ENCODE data around the gene KDM3B.

Gene KDM3B

GRCh38 chr5:138449501-138450239 lies 97.2 kb downstream of the KDM3B start:
- in situ Hi-C loops (cut with MboI; ENCODE audit: low sequenced_read_pairs) = no loop called here

DNA sequence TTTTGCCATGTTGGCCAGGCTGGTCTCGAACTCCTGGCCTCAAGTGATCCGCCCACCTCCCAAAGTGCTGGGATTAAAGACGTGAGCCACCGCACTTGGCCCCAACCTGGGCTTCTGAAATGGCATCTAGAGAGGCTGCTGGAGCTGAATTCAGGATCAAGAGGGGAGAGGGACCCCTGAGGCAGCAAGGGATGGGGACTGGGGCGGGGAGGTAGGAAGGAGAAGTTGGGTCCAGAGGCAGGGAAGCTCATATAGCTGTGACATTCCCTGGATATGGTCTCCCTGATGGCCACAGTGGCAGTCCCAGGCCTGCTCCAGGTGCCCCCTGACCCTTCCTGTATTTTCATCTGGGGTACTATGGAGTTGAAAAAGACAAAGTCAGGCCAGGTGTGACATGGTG lies 98.5 kb downstream of the KDM3B start:
- in situ Hi-C loops (cut with MboI; ENCODE audit: low sequenced_read_pairs) = no loop called here

- in situ Hi-C loops (cut with MboI; ENCODE audit: low sequenced_read_pairs) = no loop called here
Measured at GRCh38 chr5:138452720-138453119, 100.2 kb downstream of the KDM3B start.

DNA sequence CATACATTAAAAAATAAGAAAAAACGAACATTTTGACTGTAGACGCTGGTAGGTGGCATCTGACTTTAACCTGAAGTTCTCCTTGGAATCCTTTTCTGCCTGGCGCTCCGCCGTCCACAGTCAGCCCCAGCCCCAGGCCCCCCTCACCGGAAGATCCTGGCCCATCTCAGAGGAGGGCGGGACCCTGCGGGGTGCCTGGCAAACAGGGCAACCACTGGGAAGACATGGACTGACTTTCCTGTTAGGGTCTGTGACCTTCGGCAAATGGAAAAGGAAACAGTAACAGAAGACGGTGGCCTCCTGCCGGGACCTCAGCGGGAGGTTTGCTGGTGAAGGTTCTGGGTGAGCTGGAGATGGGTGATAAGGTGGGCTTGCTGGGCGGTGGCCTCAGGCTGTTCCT lies 101.1 kb downstream of the KDM3B start:
- in situ Hi-C loops (cut with MboI; ENCODE audit: low sequenced_read_pairs) = no loop called here

GRCh38 chr5:138454121-138454520 lies 101.6 kb downstream of the KDM3B start:
- in situ Hi-C loops (cut with MboI; ENCODE audit: low sequenced_read_pairs) = no loop called here

DNA sequence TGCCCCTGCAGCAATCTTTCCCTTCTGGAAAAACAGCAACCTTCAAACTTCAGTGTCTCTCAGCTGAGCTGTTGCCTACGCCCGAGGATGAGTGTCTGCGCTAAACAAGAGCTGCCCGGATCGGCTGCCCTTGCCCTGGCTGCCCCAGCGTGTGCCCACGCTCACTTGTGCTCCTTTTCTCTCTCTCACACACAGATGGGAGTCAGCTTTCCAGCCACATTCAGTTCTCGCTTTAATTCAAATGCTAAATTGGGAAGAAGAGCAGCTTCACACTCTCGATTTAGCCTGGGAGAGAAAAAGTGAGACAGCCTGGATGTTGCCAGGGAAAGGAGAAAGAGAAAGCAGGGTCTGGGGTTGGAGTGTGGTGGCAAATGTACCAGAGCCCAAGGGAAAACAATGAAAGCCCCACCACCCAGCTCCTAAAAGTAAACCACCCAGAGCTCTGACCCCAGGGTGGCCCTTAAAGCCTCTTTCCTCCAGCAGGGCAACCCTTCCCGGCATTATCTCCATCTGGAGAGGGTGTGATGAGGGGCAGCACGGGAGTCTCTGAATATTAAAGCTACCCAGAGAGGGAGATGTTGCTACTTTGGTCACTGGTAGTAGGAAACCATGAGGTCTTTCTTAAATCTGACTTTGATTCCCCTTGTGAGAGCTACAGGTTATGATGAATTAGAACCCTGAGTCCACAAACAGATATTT lies 102.9 kb downstream of the KDM3B start:
- in situ Hi-C loops (cut with MboI; ENCODE audit: low sequenced_read_pairs) = no loop called here

DNA sequence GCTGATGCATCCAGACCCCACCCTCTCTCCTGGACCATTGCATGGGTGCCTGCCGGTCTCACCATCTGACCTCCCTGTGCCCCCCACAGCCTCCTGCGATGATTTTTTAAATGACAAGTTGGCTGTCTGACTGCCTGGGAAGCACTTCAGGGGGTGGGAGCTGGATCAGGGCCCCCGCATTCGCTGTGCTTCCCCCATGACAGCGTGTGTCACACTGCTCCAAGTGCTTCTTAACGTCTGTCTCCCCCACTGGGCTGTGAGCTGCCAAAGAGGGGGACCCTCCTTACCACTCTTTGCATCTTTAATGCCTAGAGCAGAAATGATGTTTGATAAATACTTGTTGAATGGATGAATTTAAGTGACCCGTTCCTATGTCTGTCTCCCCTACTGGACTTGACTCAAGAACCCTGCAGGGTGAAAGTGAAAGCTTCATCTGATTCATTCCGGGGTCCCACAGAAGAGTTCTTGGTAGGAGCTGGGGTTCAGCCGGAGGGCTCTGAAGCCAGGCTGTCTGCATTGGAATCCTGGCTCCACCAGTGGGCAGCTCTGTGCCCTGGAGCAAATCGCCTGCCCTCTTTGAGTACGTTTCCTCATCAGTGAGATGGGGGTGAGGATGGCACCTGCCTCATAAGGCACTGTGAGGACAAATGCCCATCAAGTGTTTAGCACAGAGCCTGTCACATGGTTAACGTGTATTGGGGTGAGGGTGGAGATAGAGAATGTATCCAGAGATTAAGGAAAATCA lies 105.2 kb downstream of the KDM3B start:
- in situ Hi-C loops (cut with MboI; ENCODE audit: low sequenced_read_pairs) = no loop called here

- in situ Hi-C loops (cut with MboI; ENCODE audit: low sequenced_read_pairs) = no loop called here
Measured at GRCh38 chr5:138458384-138458783, 105.9 kb downstream of the KDM3B start.

DNA sequence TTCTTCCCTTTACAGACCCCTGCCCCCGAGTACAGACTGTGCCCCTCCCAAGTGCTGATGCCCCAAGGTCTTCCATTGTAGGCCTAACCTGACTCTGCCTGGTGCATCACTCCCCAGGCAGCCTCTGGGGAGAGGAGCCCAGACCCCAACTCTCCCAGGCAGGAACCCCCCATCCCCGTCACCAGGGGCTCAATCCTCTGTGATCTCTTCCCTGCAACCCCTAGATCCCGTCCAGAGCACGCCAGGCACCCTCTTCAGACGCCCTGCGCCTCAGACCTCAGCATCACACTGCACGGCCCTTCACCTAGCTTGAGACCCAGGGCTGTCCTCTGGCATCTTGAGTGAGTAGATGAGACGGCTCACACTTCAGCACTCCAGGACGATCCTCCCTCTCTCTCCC lies 106.4 kb downstream of the KDM3B start:
- in situ Hi-C loops (cut with MboI; ENCODE audit: low sequenced_read_pairs) = no loop called here

GRCh38 chr5:138459311-138459933 lies 106.9 kb downstream of the KDM3B start:
- in situ Hi-C loops (cut with MboI; ENCODE audit: low sequenced_read_pairs) = no loop called here

DNA sequence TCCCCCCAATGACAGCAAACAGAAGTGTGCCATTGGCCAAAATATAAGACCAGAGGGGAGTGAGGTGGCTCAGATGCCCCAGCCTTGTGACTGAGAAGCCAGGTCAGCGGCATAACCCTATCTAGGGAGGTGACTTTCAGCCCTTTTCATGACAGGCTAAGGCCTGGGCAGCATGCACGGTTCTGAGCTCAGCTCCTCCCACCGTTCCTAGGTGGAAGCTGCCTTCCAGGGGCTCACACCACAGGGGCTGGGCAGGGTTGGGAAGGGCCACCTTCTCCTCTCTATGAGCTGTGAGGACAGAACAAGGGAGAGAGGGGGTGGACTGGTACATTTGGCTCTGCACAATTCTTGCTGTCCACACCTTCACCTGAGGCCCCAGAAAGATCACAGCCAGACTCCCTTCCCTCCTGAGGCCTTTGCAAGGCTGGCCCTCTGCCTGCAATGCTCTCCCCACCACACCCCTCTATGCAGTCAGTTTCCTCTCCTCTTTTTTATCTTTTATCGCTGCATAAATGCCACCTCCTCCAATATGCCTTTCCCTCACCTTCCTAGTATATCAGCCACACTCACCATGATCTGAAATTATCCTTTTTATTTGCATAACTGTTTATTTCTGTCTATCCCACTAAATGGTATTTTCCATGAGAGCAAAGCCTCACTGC lies 107.7 kb downstream of the KDM3B start:
- in situ Hi-C loops (cut with MboI; ENCODE audit: low sequenced_read_pairs) = no loop called here

GRCh38 chr5:138461343-138462125 lies 109.0 kb downstream of the KDM3B start:
- in situ Hi-C loops (cut with MboI; ENCODE audit: low sequenced_read_pairs) = no loop called here

DNA sequence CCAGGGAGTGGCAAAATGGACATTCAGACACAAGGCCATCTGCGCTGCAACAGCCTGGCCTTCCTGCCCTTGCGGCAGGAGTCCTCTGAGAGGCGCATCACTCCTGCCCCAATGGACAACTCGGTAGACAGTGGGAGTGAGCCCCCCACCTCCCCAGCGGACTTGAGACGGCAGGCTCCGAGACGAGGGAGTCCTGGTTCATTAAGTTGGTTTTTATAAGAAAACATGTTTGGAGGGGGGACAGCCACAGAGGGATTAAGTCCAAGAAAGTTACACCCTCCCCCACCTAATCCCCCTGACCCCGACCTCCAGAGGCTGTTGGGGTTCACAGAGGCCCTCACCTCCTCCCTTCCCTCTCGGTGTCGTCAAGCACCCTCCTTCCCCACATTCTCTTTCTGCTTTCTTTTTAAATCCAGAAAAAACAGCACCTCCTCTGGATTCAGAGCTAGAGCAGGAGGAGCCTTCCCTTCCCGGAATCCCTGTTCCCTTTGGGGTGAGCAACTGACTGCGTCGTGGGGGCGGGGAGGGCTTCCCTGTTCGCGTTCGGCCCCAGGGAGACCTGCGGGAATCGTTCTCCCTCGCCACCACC lies 111.0 kb downstream of the KDM3B start:
- in situ Hi-C loops (cut with MboI; ENCODE audit: low sequenced_read_pairs) = no loop called here

DNA sequence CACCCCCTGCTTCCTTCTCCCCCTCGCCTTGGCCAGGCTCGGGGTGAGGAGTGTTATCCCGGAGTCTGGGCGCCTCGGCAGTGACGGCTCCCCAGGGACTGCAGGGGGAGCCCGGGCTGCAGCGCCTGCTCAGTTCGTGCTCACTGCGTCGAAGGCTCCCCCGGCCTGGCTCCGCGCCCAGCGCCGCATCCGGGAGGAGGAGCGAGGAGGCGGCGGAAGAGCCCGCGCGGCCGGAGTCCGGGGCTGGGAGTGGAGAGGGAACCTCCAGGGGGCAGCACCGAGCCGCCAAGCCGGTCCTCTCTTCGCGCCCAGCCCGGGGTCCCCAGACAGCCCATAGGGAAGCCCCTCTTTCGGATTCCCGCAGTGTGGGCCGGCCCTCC lies 111.5 kb downstream of the KDM3B start:
- in situ Hi-C loops (cut with MboI; ENCODE audit: low sequenced_read_pairs) = no loop called here

GRCh38 chr5:138464388-138465260 lies 112.1 kb downstream of the KDM3B start:
- in situ Hi-C loops (cut with MboI; ENCODE audit: low sequenced_read_pairs) = no loop called here

GRCh38 chr5:138465261-138466124 lies 113.0 kb downstream of the KDM3B start, which contains the start of gene EGR1:
Gene EGR1, plus strand, starts transcription at chr5:138465479. Its CDS starts 283 bp downstream, at chr5:138465762.
- in situ Hi-C loops (cut with MboI; ENCODE audit: low sequenced_read_pairs) = no loop called here

- in situ Hi-C loops (cut with MboI; ENCODE audit: low sequenced_read_pairs) = no loop called here
Measured at GRCh38 chr5:138466125-138466899, 113.8 kb downstream of the KDM3B start.
